ENCODE results near the gene GPR141.

GPR141 gene

GRCh38 chr7:37786741-37787569 lies 103.4 kb downstream of the GPR141 start:
- DNase-seq (ENCODE audit: low spot score), result no peak

All from COLO829 (cell line).